CD4-positive, alpha-beta T cell treated with Interleukin-1 beta for 1 hour (primary cell): ENCODE data around the gene LIN9.
"Not testable (repeated sequence)": the region's sequence is repeated elsewhere in the genome, so short reads cannot be mapped to it uniquely, and the experiment has no call there.

Source experiments
- DNase-seq, 2 donors: peaks; one replicate each; pipeline ENCODE4 v3.0.0-alpha.2; 2020 to 2022

LIN9 gene

GRCh38 chr1:226210571-226211176, 98.3 kb downstream of the LIN9 start:
- DNase-seq: no peak

GRCh38 chr1:226209307-226210059, 99.5 kb downstream of the LIN9 start:
- DNase-seq: no peak

- DNase-seq: no peak
Observed at GRCh38 chr1:226207048-226207447, 101.9 kb downstream of the LIN9 start.

- no peak for DNase-seq
Observed at GRCh38 chr1:226204198-226204597, 104.8 kb downstream of the LIN9 start.

GRCh38 chr1:226203655-226204054, 105.3 kb downstream of the LIN9 start:
- no peak for DNase-seq

GRCh38 chr1:226203240-226203639, 105.7 kb downstream of the LIN9 start:
- no peak for DNase-seq

- DNase-seq: not testable (repeated sequence)
Observed at GRCh38 chr1:226202666-226203065, 106.3 kb downstream of the LIN9 start.

GRCh38 chr1:226202246-226202645, 106.7 kb downstream of the LIN9 start:
- no peak for DNase-seq

GRCh38 chr1:226201029-226201593, 107.9 kb downstream of the LIN9 start:
- DNase-seq: no peak

- no peak for DNase-seq
Observed at GRCh38 chr1:226199971-226200370, 109.0 kb downstream of the LIN9 start.

- DNase-seq: no peak
Observed at GRCh38 chr1:226195144-226195543, 113.8 kb downstream of the LIN9 start.

- DNase-seq: no peak
Observed at GRCh38 chr1:226187380-226187779, 121.6 kb downstream of the LIN9 start.

GRCh38 chr1:226187019-226187322, 122.0 kb downstream of the LIN9 start:
- no peak for DNase-seq

GRCh38 chr1:226186124-226187018, 122.6 kb downstream of the LIN9 start, which contains the start of gene ACBD3:
Gene ACBD3 (minus strand): TSS chr1:226186741. CDS start chr1:226186675, 66 bp downstream.
- DNase-seq: peak; percentile 83 to 86

- no peak for DNase-seq
Observed at GRCh38 chr1:226185141-226186036, 123.6 kb downstream of the LIN9 start.

GRCh38 chr1:226181996-226182714, 126.8 kb downstream of the LIN9 start:
- DNase-seq: peak in 1 of 2 donors; percentile 11
